H9 (cell line): ENCODE data around the gene S100A8. TPM values are rescaled to one million over a fixed set of nuclear protein-coding genes. Genes with fewer than 3 reads are reported as not detected.
A peak's percentile ranks its signal among the peaks of the same experiment; 100 is the strongest.

ENCODE experiments used
- DNase-seq: peaks from one replicate; pipeline ENCODE4 v3.0.0-alpha.2; 2017
- H2AFZ ChIP-seq: one replicate; pipeline ENCODE4 v1.6.1; 2013; ENCODE audit warnings: mild to moderate bottlenecking, low read length, control low read depth, moderate library complexity
- H2AK5ac ChIP-seq: 2 replicates; pipeline ENCODE4 v1.6.1; 2013; ENCODE audit warnings: low read length, control low read depth, mixed read lengths; ENCODE audit not compliant: insufficient read length
- H2BK120ac ChIP-seq: one replicate; pipeline ENCODE4 v1.6.1; 2013; ENCODE audit warnings: low read depth, mild to moderate bottlenecking, low read length, control low read depth, inconsistent platforms; ENCODE audit not compliant: poor library complexity, severe bottlenecking
- H2BK12ac ChIP-seq: 2 replicates; pipeline ENCODE4 v1.6.1; 2013; ENCODE audit warnings: low read length, control low read depth, mixed read lengths, low read depth; ENCODE audit not compliant: insufficient read length
- H2BK15ac ChIP-seq: 2 replicates; pipeline ENCODE4 v1.6.1; 2013; ENCODE audit warnings: low read depth, low read length, control low read depth
- H2BK20ac ChIP-seq: one replicate; pipeline ENCODE4 v1.6.1; 2013; ENCODE audit warnings: low read depth, mild to moderate bottlenecking, low read length, control low read depth, inconsistent platforms; ENCODE audit not compliant: poor library complexity, severe bottlenecking
- H2BK5ac ChIP-seq: 2 replicates; pipeline ENCODE4 v1.6.1; 2013; ENCODE audit warnings: low read length, control low read depth, mixed read lengths; ENCODE audit not compliant: insufficient read length
- H3K14ac ChIP-seq: 2 replicates; pipeline ENCODE4 v1.6.1; 2013; ENCODE audit warnings: low read length, control low read depth; ENCODE audit not compliant: insufficient read depth
- H3K18ac ChIP-seq: 2 replicates; pipeline ENCODE4 v1.6.1; 2013; ENCODE audit warnings: low read depth, mild to moderate bottlenecking, mixed read lengths, low read length, control low read depth; ENCODE audit not compliant: insufficient read length
- H3K23ac ChIP-seq: 2 replicates; pipeline ENCODE4 v1.6.1; 2013; ENCODE audit warnings: low read length, control low read depth, mixed read lengths, low read depth; ENCODE audit not compliant: insufficient read length
- H3K23me2 ChIP-seq: 2 replicates; pipeline ENCODE4 v1.6.1; 2013; ENCODE audit warnings: low read depth, mild to moderate bottlenecking, mixed read lengths, low read length, control low read depth; ENCODE audit not compliant: insufficient read length, poor library complexity, severe bottlenecking
- H3K27ac ChIP-seq: 2 replicates; pipeline ENCODE4 v1.5.1; 2013; ENCODE audit warnings: low read length, control low read depth, mixed read lengths, low read depth; ENCODE audit not compliant: insufficient read length
- H3K27me3 ChIP-seq: 2 replicates; pipeline ENCODE4 v1.6.1; 2013; ENCODE audit warnings: low read length, control low read depth, inconsistent platforms; ENCODE audit not compliant: insufficient read depth
- H3K4ac ChIP-seq: 2 replicates; pipeline ENCODE4 v1.6.1; 2013; ENCODE audit warnings: low read depth, mild to moderate bottlenecking, control low read depth, inconsistent platforms, low read length, moderate library complexity
- H3K4me1 ChIP-seq: 2 replicates; pipeline ENCODE4 v1.6.1; 2013; ENCODE audit warnings: low read length, control low read depth, inconsistent platforms; ENCODE audit not compliant: insufficient read depth
- H3K4me2 ChIP-seq: 2 replicates; pipeline ENCODE4 v1.6.1; 2013; ENCODE audit warnings: low read length, control low read depth, mixed read lengths; ENCODE audit not compliant: insufficient read length, insufficient read depth
- H3K56ac ChIP-seq: 2 replicates; pipeline ENCODE4 v1.6.1; 2013; ENCODE audit warnings: low read depth, mild to moderate bottlenecking, mixed read lengths, low read length, control low read depth; ENCODE audit not compliant: insufficient read length
- H3K79me1 ChIP-seq: 2 replicates; pipeline ENCODE4 v1.6.1; 2013; ENCODE audit warnings: low read depth, mild to moderate bottlenecking, moderate library complexity, low read length, control low read depth, inconsistent platforms; ENCODE audit not compliant: insufficient read depth, poor library complexity, severe bottlenecking
- H3K79me2 ChIP-seq: 2 replicates; pipeline ENCODE4 v1.6.1; 2013; ENCODE audit warnings: low read length, control low read depth, inconsistent platforms; ENCODE audit not compliant: insufficient read depth
- H3K9ac ChIP-seq: 2 replicates; pipeline ENCODE4 v1.6.1; 2013; ENCODE audit warnings: low read length, control low read depth, mixed read lengths; ENCODE audit not compliant: insufficient read length; ENCODE audit errors: extremely low read depth
- H3K9me3 ChIP-seq: one replicate; pipeline ENCODE4 v1.6.1; 2013; ENCODE audit warnings: low read depth, low read length, inconsistent platforms; ENCODE audit not compliant: control insufficient read depth
- H3T11ph ChIP-seq: one replicate; pipeline ENCODE4 v1.6.1; 2013; ENCODE audit warnings: mild to moderate bottlenecking, low read length, control low read depth, inconsistent platforms
- H4K20me1 ChIP-seq: one replicate; pipeline ENCODE4 v1.6.1; 2013; ENCODE audit not compliant: control insufficient read depth, insufficient read length, insufficient read depth
- H4K5ac ChIP-seq: 2 replicates; pipeline ENCODE4 v1.6.1; 2013; ENCODE audit warnings: low read depth, mild to moderate bottlenecking, mixed read lengths, low read length, control low read depth; ENCODE audit not compliant: insufficient read length
- H4K8ac ChIP-seq: replicated peaks from 2 replicates; pipeline ENCODE4 v1.6.1; 2013; ENCODE audit warnings: low read length, control low read depth, mixed read lengths, low read depth; ENCODE audit not compliant: insufficient read length
- H4K91ac ChIP-seq: 2 replicates; pipeline ENCODE4 v1.6.1; 2013; ENCODE audit warnings: low read depth, mild to moderate bottlenecking, moderate library complexity, mixed read lengths, low read length, control low read depth; ENCODE audit not compliant: insufficient read length
- H3K27ac Mint-ChIP-seq, 3 experiments: 2 replicates in 2 of 3; 3 replicates in 1 of 3; pipeline ENCODE4 v1.8.0; 2020 to 2021; ENCODE audit warnings: mixed read lengths in 3 of 3, mild to moderate bottlenecking in 1 of 3, moderate library complexity in 1 of 3
- H3K27me3 Mint-ChIP-seq: 2 replicates; pipeline ENCODE4 v1.8.0; 2021; ENCODE audit warnings: low read depth, mild to moderate bottlenecking, moderate library complexity, mixed read lengths
- H3K36me3 Mint-ChIP-seq, 3 experiments: 2 replicates in 2 of 3; 3 replicates in 1 of 3; pipeline ENCODE4 v1.8.0; 2020 to 2021; ENCODE audit warnings: low read depth in 3 of 3, mixed read lengths in 3 of 3; ENCODE audit not compliant: insufficient read depth in 1 of 3
- H3K4me1 Mint-ChIP-seq, 2 experiments: 2 replicates each; pipeline ENCODE4 v1.8.0; 2020; ENCODE audit warnings: mixed read lengths in 2 of 2
- H3K4me3 Mint-ChIP-seq, 2 experiments: 2 replicates in 1 of 2; 3 replicates in 1 of 2; pipeline ENCODE4 v1.8.0; 2020 to 2021; ENCODE audit warnings: mild to moderate bottlenecking in 2 of 2, mixed read lengths in 2 of 2, moderate library complexity in 1 of 2
- H3K9me3 Mint-ChIP-seq, 2 experiments: 2 replicates in 1 of 2; 3 replicates in 1 of 2; pipeline ENCODE4 v1.8.0; 2020; ENCODE audit warnings: mild to moderate bottlenecking in 2 of 2, mixed read lengths in 2 of 2, moderate library complexity in 1 of 2
- WGBS: extraction: QIAGEN DNeasy Blood & Tissue Kit; methylation state at CpG from one replicate; pipeline ENCODE4 v1.1.7; 2013; ENCODE audit warnings: missing lambda C conversion rate, low lambda C conversion rate, mixed read lengths; ENCODE audit not compliant: insufficient read length; ENCODE audit errors: extremely low coverage; 5-methylcytosine and 5-hydroxymethylcytosine counted together
- total RNA-seq: library from RNA; stranded (reverse); gene quantifications from 2 replicates; pipeline ENCODE4 v1.2.1, GENCODE V29; 2021
- TF ChIP-seq, protein P1 (sequence below): fragments of 200-600 bp; sonication (generic); conservative IDR thresholded peaks from 3 replicates; pipeline ENCODE4 v1.8.0; 2021; ENCODE audit warnings: antibody characterized with exemption, mild to moderate bottlenecking

The S100A8 gene
- total RNA-seq, 1 experiment from 2014 or later = not detected

- H2BK15ac ChIP-seq = no peak within 1 kb of the TSS
- no peak within 1 kb of the TSS for H4K5ac ChIP-seq
- Mint-ChIP-seq H3K4me3 (no peak within 1 kb of the TSS), H3K27ac (peak within 1 kb of the TSS in 1 of 3 experiments; percentile 56; a peak in 1 of 7 replicates), H3K27me3 (no peaks in the 10 kb centered on the region; the same call in 1 of the 2 replicates), H3K4me1 (no peaks in the 10 kb centered on the region), H3K9me3 (peaks cover 0 to 4% of the 10 kb centered on the region in 2 experiments; a peak in 2 of 5 replicates), H3K36me3 (no peaks in the 10 kb centered on the region)
- WGBS = no CpG with 5 or more reads among the region's 11 CpGs
- H3K9me3 ChIP-seq = no peaks in the 10 kb centered on the region
- no peak within 1 kb of the TSS for H4K8ac ChIP-seq
- no peak within 1 kb of the TSS for H2AK5ac ChIP-seq
- H3K4me2 ChIP-seq = no peak within 1 kb of the TSS
- no peak within 1 kb of the TSS for H4K91ac ChIP-seq
- H4K20me1 ChIP-seq = no peaks in the 10 kb centered on the region
- no peaks in the 10 kb centered on the region for H3K23me2 ChIP-seq
- H3K79me1 ChIP-seq = no peaks in the 10 kb centered on the region
- no peak within 1 kb of the TSS for H2BK120ac ChIP-seq
- H3K9ac ChIP-seq = no peak within 1 kb of the TSS
- H3K14ac ChIP-seq = no peak within 1 kb of the TSS
- H3K56ac ChIP-seq = no peak within 1 kb of the TSS
- H3T11ph ChIP-seq = no peak within 1 kb of the TSS
- H3K4ac ChIP-seq = no peak within 1 kb of the TSS
- TF ChIP-seq, protein P1, sequence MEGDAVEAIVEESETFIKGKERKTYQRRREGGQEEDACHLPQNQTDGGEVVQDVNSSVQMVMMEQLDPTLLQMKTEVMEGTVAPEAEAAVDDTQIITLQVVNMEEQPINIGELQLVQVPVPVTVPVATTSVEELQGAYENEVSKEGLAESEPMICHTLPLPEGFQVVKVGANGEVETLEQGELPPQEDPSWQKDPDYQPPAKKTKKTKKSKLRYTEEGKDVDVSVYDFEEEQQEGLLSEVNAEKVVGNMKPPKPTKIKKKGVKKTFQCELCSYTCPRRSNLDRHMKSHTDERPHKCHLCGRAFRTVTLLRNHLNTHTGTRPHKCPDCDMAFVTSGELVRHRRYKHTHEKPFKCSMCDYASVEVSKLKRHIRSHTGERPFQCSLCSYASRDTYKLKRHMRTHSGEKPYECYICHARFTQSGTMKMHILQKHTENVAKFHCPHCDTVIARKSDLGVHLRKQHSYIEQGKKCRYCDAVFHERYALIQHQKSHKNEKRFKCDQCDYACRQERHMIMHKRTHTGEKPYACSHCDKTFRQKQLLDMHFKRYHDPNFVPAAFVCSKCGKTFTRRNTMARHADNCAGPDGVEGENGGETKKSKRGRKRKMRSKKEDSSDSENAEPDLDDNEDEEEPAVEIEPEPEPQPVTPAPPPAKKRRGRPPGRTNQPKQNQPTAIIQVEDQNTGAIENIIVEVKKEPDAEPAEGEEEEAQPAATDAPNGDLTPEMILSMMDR = no peak
- no peaks in the 10 kb centered on the region for H3K4me1 ChIP-seq
- no peak within 1 kb of the TSS for H2AFZ ChIP-seq
- H3K23ac ChIP-seq = no peak within 1 kb of the TSS
- no peaks in the 10 kb centered on the region for H3K79me2 ChIP-seq
- no peak within 1 kb of the TSS for H2BK20ac ChIP-seq
- H3K18ac ChIP-seq = no peak within 1 kb of the TSS
- DNase-seq = no peak
- H2BK12ac ChIP-seq = no peak within 1 kb of the TSS
- H3K27ac ChIP-seq = no peak within 1 kb of the TSS
- H2BK5ac ChIP-seq = no peak within 1 kb of the TSS
- H3K27me3 ChIP-seq = no peaks in the 10 kb centered on the region
Measured at GRCh38 chr1:153357853-153358690, 32.8 kb downstream of the S100A8 start, which contains the start of gene S100A9. Gene S100A9, plus strand, starts transcription at chr1:153357854. Its CDS starts 430 bp downstream, at chr1:153358284.
